HepG2 (cell line): ENCODE data around the gene SLC25A23. TPM values are rescaled to one million over a fixed set of nuclear protein-coding genes. Genes with fewer than 3 reads are reported as not detected.

ENCODE experiments used
- ARHGAP35 ChIP-seq: sonication (generic); formaldehyde crosslinking; IDR thresholded peaks from 2 replicates; pipeline ENCODE4 v1.9.0; 2022; ENCODE audit warnings: mild to moderate bottlenecking, inconsistent platforms, moderate library complexity, missing genetic modification reagents, borderline replicate concordance
- ATF2 ChIP-seq: sonication (generic); formaldehyde crosslinking; IDR thresholded peaks from 2 replicates; pipeline ENCODE4 v1.4.0; 2020; ENCODE audit warnings: missing genetic modification reagents
- CCAR2 ChIP-seq: fragments of 200-400 bp; formaldehyde crosslinking; optimal IDR thresholded peaks from 2 replicates; pipeline ENCODE3; 2018; ENCODE audit warnings: low read depth, mild to moderate bottlenecking, low read length, moderate library complexity
- HINFP ChIP-seq: sonication (generic); formaldehyde crosslinking; IDR thresholded peaks from 2 replicates; pipeline ENCODE4 v1.4.0; 2020; ENCODE audit warnings: low read depth, mild to moderate bottlenecking, missing genetic modification reagents
- HOXA3 ChIP-seq: sonication (generic); formaldehyde crosslinking; IDR thresholded peaks from 2 replicates; pipeline ENCODE4 v1.5.0; 2020; ENCODE audit warnings: missing genetic modification reagents
- KLF12 ChIP-seq: sonication (generic); formaldehyde crosslinking; IDR thresholded peaks from 2 replicates; pipeline ENCODE4 v1.4.0; 2020; ENCODE audit warnings: missing genetic modification reagents, borderline replicate concordance
- KLF16 ChIP-seq, 2 experiments: sonication (generic) in 1 of 2; formaldehyde crosslinking in 1 of 2; IDR thresholded peaks; 2 replicates each; pipeline versions ENCODE4 v1.6.1 to v1.8.0; 2016 to 2023; ENCODE audit warnings: missing genetic modification reagents in 2 of 2, missing compliant biosample characterization in 1 of 2
- KMT2B ChIP-seq: IDR thresholded peaks from 2 replicates; pipeline ENCODE4 v1.6.1; 2016; ENCODE audit warnings: missing genetic modification reagents, missing compliant biosample characterization
- PAF1 ChIP-seq: IDR thresholded peaks from 2 replicates; pipeline ENCODE4 v1.6.1; 2016; ENCODE audit warnings: missing genetic modification reagents, missing compliant biosample characterization
- PAXIP1 ChIP-seq: sonication (generic); formaldehyde crosslinking; conservative IDR thresholded peaks from 2 replicates; pipeline ENCODE4 v1.4.0; 2020; ENCODE audit warnings: mild to moderate bottlenecking, missing genetic modification reagents, moderate library complexity
- SNAPC5 ChIP-seq: sonication (generic); formaldehyde crosslinking; IDR thresholded peaks from 2 replicates; pipeline ENCODE4 v1.8.1; 2023; ENCODE audit warnings: mild to moderate bottlenecking, missing genetic modification reagents, borderline replicate concordance
- SP5 ChIP-seq: IDR thresholded peaks from 2 replicates; pipeline ENCODE4 v1.6.1; 2016; ENCODE audit warnings: low read depth, borderline replicate concordance
- ZBTB7B ChIP-seq: sonication (generic); formaldehyde crosslinking; IDR thresholded peaks from 2 replicates; pipeline ENCODE4 v1.4.0; 2020; ENCODE audit warnings: missing genetic modification reagents
- ZFP90 ChIP-seq: sonication (generic); formaldehyde crosslinking; IDR thresholded peaks from 2 replicates; pipeline ENCODE4 v1.8.0; 2022; ENCODE audit warnings: missing genetic modification reagents, mild to moderate bottlenecking, inconsistent platforms, borderline replicate concordance
- ZNF331 ChIP-seq: sonication (generic); formaldehyde crosslinking; IDR thresholded peaks from 2 replicates; pipeline ENCODE4 v1.4.0; 2020; ENCODE audit warnings: missing genetic modification reagents
- ZNF451 ChIP-seq: sonication (generic); formaldehyde crosslinking; IDR thresholded peaks from 2 replicates; pipeline ENCODE4 v1.5.0; 2020; ENCODE audit warnings: mild to moderate bottlenecking, missing genetic modification reagents
- ZNF766 ChIP-seq: sonication (generic); formaldehyde crosslinking; IDR thresholded peaks from 2 replicates; pipeline ENCODE4 v1.5.0; 2020; ENCODE audit warnings: missing genetic modification reagents, borderline replicate concordance
- polyA plus RNA-seq, 8 experiments: library from polyadenylated mRNA; depleted of rRNA in 3 of 8; stranded (reverse) in 7 of 8; unstranded in 1 of 8; fragments of >200 nt; fragmentation: Illumina TruSeq in 4 of 8; extraction: Trizol in 4 of 8; gene quantifications; 2 replicates each; pipeline versions ENCODE4 v1.2.1 to v1.2.3, GENCODE V29; 2011 to 2016; ENCODE audit warnings: low read depth in 4 of 8, missing spikeins in 1 of 8, mixed read lengths in 1 of 8; ENCODE audit not compliant: insufficient read depth in 1 of 8
- total RNA-seq, 5 experiments: library from RNA; depleted of rRNA; stranded (reverse); fragments of >200 nt; fragmentation: Illumina TruSeq; extraction: Trizol; gene quantifications; 2 replicates each; pipeline ENCODE4 v1.2.3, GENCODE V29; 2016; ENCODE audit warnings: low read depth in 1 of 5
- TF ChIP-seq, protein P1 (sequence below): IDR thresholded peaks from 2 replicates; pipeline ENCODE4 v1.6.1; 2012; ENCODE audit warnings: inconsistent platforms
- TF ChIP-seq, protein P2 (sequence below): sonication (generic); formaldehyde crosslinking; IDR thresholded peaks from 2 replicates; pipeline ENCODE4 v1.4.0; 2020; ENCODE audit warnings: missing genetic modification reagents

SLC25A23 gene
- total and polyA plus RNA-seq, 2 of the 13 experiments (the other 11 are each of a cell fraction or from before 2014, with no cell fraction given): 12.4 to 15.2 TPM

GRCh38 chr19:6460099-6460884 lies 700 bp upstream of the SLC25A23 start (continued):
- 0 out of 4 replicates have a peak, but pooled peaks of 1 of the 2 experiments have one; percentile 52 for TF ChIP-seq KLF16 (CRISPR knock-in tag; IDR thresholded peaks at IDR 0.05)
- TF ChIP-seq ZBTB7B: peak; percentile 92
- peak; percentile 62; the same call in 1 of the 2 replicates for TF ChIP-seq ARHGAP35 (CRISPR knock-in tag)
- TF ChIP-seq PAXIP1: peak; percentile 24
- TF ChIP-seq KMT2B: no peak; the same call in 1 of the 2 replicates
- TF ChIP-seq SP5: peak; percentile 30; the same call in 1 of the 2 replicates
- TF ChIP-seq ZNF331 (CRISPR knock-in tag): peak; percentile 32; the same call in 1 of the 2 replicates
- 0 out of 2 replicates have a peak, but pooled peaks have one; percentile 30 for TF ChIP-seq ZNF451 (CRISPR knock-in tag)
- TF ChIP-seq KLF12 (CRISPR knock-in tag): 0 out of 2 replicates have a peak, but pooled peaks have one; percentile 35
- no peak for TF ChIP-seq SNAPC5 (CRISPR knock-in tag)
- TF ChIP-seq, protein P1, sequence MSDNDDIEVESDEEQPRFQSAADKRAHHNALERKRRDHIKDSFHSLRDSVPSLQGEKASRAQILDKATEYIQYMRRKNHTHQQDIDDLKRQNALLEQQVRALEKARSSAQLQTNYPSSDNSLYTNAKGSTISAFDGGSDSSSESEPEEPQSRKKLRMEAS: 0 out of 2 replicates have a peak, but pooled peaks have one; percentile 42
- TF ChIP-seq HINFP (CRISPR knock-in tag): 0 out of 2 replicates have a peak, but pooled peaks have one; percentile 62
- peak; percentile 26 for TF ChIP-seq CCAR2
- TF ChIP-seq HOXA3 (CRISPR knock-in tag): peak; percentile 47; the same call in 1 of the 2 replicates
- peak; percentile 53 for TF ChIP-seq ATF2 (CRISPR knock-in tag)
- peak; percentile 84; the same call in 1 of the 2 replicates for TF ChIP-seq ZFP90 (CRISPR knock-in tag)
- TF ChIP-seq, protein P2, sequence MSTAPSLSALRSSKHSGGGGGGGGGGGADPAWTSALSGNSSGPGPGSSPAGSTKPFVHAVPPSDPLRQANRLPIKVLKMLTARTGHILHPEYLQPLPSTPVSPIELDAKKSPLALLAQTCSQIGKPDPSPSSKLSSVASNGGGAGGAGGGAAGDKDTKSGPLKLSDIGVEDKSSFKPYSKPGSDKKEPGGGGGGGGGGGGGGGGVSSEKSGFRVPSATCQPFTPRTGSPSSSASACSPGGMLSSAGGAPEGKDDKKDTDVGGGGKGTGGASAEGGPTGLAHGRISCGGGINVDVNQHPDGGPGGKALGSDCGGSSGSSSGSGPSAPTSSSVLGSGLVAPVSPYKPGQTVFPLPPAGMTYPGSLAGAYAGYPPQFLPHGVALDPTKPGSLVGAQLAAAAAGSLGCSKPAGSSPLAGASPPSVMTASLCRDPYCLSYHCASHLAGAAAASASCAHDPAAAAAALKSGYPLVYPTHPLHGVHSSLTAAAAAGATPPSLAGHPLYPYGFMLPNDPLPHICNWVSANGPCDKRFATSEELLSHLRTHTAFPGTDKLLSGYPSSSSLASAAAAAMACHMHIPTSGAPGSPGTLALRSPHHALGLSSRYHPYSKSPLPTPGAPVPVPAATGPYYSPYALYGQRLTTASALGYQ: 0 out of 2 replicates have a peak, but pooled peaks have one; percentile 64
- 0 out of 2 replicates have a peak, but pooled peaks have one; percentile 11 for TF ChIP-seq ZNF766 (CRISPR knock-in tag)
- TF ChIP-seq PAF1 (CRISPR knock-in tag): no peak
